ENCODE data around the gene KCNS1.

DNA sequence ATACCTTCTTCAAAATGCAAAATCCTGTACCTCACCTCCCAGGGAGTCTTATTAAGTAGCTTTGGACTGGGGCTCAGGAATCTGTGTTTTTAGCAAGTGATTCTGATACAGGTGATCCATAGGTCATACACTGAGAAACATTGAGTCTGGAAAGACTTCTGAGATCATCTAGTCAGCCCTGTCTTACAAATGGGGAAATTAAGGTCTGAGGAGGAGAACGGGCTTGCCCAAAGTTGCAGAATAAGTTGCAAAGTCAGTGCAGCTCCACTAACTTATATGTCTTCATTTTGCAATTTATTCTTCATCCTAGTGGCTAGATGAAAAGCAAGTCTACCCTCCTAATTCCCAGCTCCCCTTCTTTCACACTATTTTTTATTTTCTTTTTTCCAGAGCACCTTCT lies 28.9 kb downstream of the KCNS1 start:
- TF ChIP-seq, protein P1, sequence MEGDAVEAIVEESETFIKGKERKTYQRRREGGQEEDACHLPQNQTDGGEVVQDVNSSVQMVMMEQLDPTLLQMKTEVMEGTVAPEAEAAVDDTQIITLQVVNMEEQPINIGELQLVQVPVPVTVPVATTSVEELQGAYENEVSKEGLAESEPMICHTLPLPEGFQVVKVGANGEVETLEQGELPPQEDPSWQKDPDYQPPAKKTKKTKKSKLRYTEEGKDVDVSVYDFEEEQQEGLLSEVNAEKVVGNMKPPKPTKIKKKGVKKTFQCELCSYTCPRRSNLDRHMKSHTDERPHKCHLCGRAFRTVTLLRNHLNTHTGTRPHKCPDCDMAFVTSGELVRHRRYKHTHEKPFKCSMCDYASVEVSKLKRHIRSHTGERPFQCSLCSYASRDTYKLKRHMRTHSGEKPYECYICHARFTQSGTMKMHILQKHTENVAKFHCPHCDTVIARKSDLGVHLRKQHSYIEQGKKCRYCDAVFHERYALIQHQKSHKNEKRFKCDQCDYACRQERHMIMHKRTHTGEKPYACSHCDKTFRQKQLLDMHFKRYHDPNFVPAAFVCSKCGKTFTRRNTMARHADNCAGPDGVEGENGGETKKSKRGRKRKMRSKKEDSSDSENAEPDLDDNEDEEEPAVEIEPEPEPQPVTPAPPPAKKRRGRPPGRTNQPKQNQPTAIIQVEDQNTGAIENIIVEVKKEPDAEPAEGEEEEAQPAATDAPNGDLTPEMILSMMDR (IDR thresholded peaks at IDR 0.05): no peak
- no peak for TF ChIP-seq EP300 (IDR thresholded peaks at IDR 0.05)

All from tibial nerve (tissue), 4 donors.